SK-N-SH (cell line): ENCODE data around the gene IL20. TPM values are rescaled to one million over a fixed set of nuclear protein-coding genes. Genes with fewer than 3 reads are reported as not detected.

Experiments used
- CTCF ChIA-PET: fragments of 300-600, 350-600 bp; formaldehyde crosslinking; extraction: SDS; loops from one replicate; lab custom pipeline; 2021; lab: Yijun Ruan, JAX
- POLR2A ChIA-PET: fragments of 350-600 bp; sonication (Branson Sonifier 250); formaldehyde crosslinking; extraction: SDS; loops from one replicate; lab custom pipeline; 2020; ENCODE audit warnings: antibody characterized with exemption, inconsistent platforms; lab: Yijun Ruan, JAX
- DNase-seq: peaks from one replicate; pipeline ENCODE4 v3.0.0; 2012
- H2AFZ ChIP-seq: fragments of 200-600 bp; sonication (generic); 2 replicates; pipeline ENCODE4 v1.8.1; 2016; ENCODE audit warnings: antibody characterized with exemption, mild to moderate bottlenecking, low read depth
- H3F3A ChIP-seq: fragments of 200-600 bp; sonication (generic); replicated peaks from 2 replicates; pipeline ENCODE3; 2016; ENCODE audit warnings: antibody characterized with exemption, mild to moderate bottlenecking; ENCODE audit not compliant: insufficient read depth
- H3K27ac ChIP-seq, 2 experiments: fragments of 200-500 bp in 1 of 2; fragments of 200-600 bp in 1 of 2; sonication (Bioruptor generic) in 1 of 2; sonication (generic), shearing (Covaris generic) in 1 of 2; 2 replicates each; pipeline versions ENCODE4 v1.5.1 to v1.6.1; 2014 to 2016; ENCODE audit warnings: low read depth in 2 of 2, inconsistent platforms in 1 of 2, low read length in 1 of 2, mild to moderate bottlenecking in 1 of 2, mixed read lengths in 1 of 2
- H3K27me3 ChIP-seq: fragments of 200-600 bp; sonication (generic), shearing (Covaris generic); 2 replicates; pipeline ENCODE4 v1.6.1; 2016; ENCODE audit warnings: mixed run types; ENCODE audit not compliant: insufficient read depth
- H3K36me3 ChIP-seq, 2 experiments: fragments of 200-500 bp in 1 of 2; fragments of 200-600 bp in 1 of 2; sonication (Bioruptor generic) in 1 of 2; sonication (generic) in 1 of 2; replicated peaks in 1 of 2; 2 replicates each; pipeline versions ENCODE3 to v1.5.1; 2014 to 2016; ENCODE audit warnings: low read length in 1 of 2, mild to moderate bottlenecking in 1 of 2; ENCODE audit not compliant: insufficient read depth in 2 of 2, control insufficient read depth in 1 of 2
- H3K4me1 ChIP-seq, 2 experiments: fragments of 200-500 bp in 1 of 2; fragments of 200-600 bp in 1 of 2; sonication (Bioruptor generic) in 1 of 2; sonication (generic), shearing (Covaris generic) in 1 of 2; 2 replicates each; pipeline versions ENCODE4 v1.5.1 to v1.6.1; 2014 to 2016; ENCODE audit warnings: low read depth in 1 of 2, low read length in 1 of 2, mixed run types in 1 of 2; ENCODE audit not compliant: insufficient read depth in 2 of 2, control insufficient read depth in 1 of 2
- H3K4me2 ChIP-seq: fragments of 200-600 bp; sonication (generic), shearing (Covaris generic); 2 replicates; pipeline ENCODE4 v1.6.1; 2017; ENCODE audit warnings: mixed run types
- H3K4me3 ChIP-seq, 2 experiments: fragments of 200-500 bp in 1 of 2; fragments of 200-600 bp in 1 of 2; sonication (Bioruptor generic) in 1 of 2; sonication (generic), shearing (Covaris generic) in 1 of 2; 2 replicates each; pipeline versions ENCODE4 v1.5.1 to v1.8.1; 2014 to 2016; ENCODE audit warnings: low read depth in 2 of 2, inconsistent platforms in 1 of 2, low read length in 1 of 2, mild to moderate bottlenecking in 1 of 2, mixed read lengths in 1 of 2, moderate library complexity in 1 of 2
- H3K79me2 ChIP-seq: fragments of 200-600 bp; sonication (generic); 2 replicates; pipeline ENCODE4 v1.8.1; 2017; ENCODE audit warnings: mild to moderate bottlenecking; ENCODE audit not compliant: insufficient read depth
- H3K9ac ChIP-seq: fragments of 200-600 bp; sonication (generic); 2 replicates; pipeline ENCODE4 v1.6.1; 2017; ENCODE audit warnings: mixed run types
- H3K9me2 ChIP-seq: fragments of 200-600 bp; sonication (generic); 2 replicates; pipeline ENCODE4 v1.6.1; 2017; ENCODE audit warnings: mixed run types
- H3K9me3 ChIP-seq: fragments of 200-600 bp; sonication (generic); 2 replicates; pipeline ENCODE4 v1.6.1; 2017; ENCODE audit warnings: mixed run types, mild to moderate bottlenecking, moderate library complexity
- H4K20me1 ChIP-seq: fragments of 200-600 bp; sonication (generic); 2 replicates; pipeline ENCODE4 v1.6.1; 2017; ENCODE audit warnings: mild to moderate bottlenecking, mixed run types; ENCODE audit not compliant: insufficient read depth
- CHD2 ChIP-seq: fragments of 150-350 bp; IDR thresholded peaks from 2 replicates; pipeline ENCODE4 v1.6.1; 2018; ENCODE audit warnings: low read length; ENCODE audit not compliant: partially characterized antibody
- CTCF ChIP-seq: fragments of 200-600 bp; sonication (generic); IDR thresholded peaks from 2 replicates; pipeline ENCODE4 v1.6.1; 2017; ENCODE audit warnings: antibody characterized with exemption, mild to moderate bottlenecking, moderate library complexity
- ELF1 ChIP-seq: IDR thresholded peaks from 2 replicates; pipeline ENCODE4 v1.4.0; 2012
- EZH2phosphoT487 ChIP-seq: fragments of 200-600 bp; sonication (generic); IDR thresholded peaks from 2 replicates; pipeline ENCODE4 v1.6.1; 2017; ENCODE audit warnings: low read depth, mixed run types, mild to moderate bottlenecking, antibody characterized with exemption, moderate library complexity, borderline replicate concordance
- FOSL2 ChIP-seq: IDR thresholded peaks from 2 replicates; pipeline ENCODE4 v1.4.0; 2012; ENCODE audit warnings: low read depth, mild to moderate bottlenecking, moderate library complexity, borderline replicate concordance
- GABPA ChIP-seq: IDR thresholded peaks from 2 replicates; pipeline ENCODE4 v1.4.0; 2012; ENCODE audit warnings: low read depth, mild to moderate bottlenecking
- IRF3 ChIP-seq: fragments of 150-350 bp; IDR thresholded peaks from 2 replicates; pipeline ENCODE4 v1.6.1; 2016; ENCODE audit warnings: mild to moderate bottlenecking, low read depth, low read length
- JUND ChIP-seq: IDR thresholded peaks from 2 replicates; pipeline ENCODE4 v1.4.0; 2012
- MAX ChIP-seq: IDR thresholded peaks from 2 replicates; pipeline ENCODE4 v1.4.0; 2012; ENCODE audit warnings: low read depth
- MEF2A ChIP-seq: IDR thresholded peaks from 2 replicates; pipeline ENCODE4 v1.4.0; 2012; ENCODE audit warnings: low read depth, borderline replicate concordance
- NRF1 ChIP-seq: IDR thresholded peaks from 2 replicates; pipeline ENCODE4 v1.6.1; 2012; ENCODE audit warnings: low read depth, mild to moderate bottlenecking, low read length
- PBX3 ChIP-seq: IDR thresholded peaks from 2 replicates; pipeline ENCODE4; 2012
- RXRA ChIP-seq: IDR thresholded peaks from 2 replicates; pipeline ENCODE4 v1.4.0; 2012; ENCODE audit warnings: low read depth, mild to moderate bottlenecking, borderline replicate concordance
- SIN3A ChIP-seq: IDR thresholded peaks from 2 replicates; pipeline ENCODE4 v1.6.1; 2012; ENCODE audit warnings: low read depth, mild to moderate bottlenecking, low read length, moderate library complexity, borderline replicate concordance
- SMC3 ChIP-seq: IDR thresholded peaks from 2 replicates; pipeline ENCODE4 v1.6.1; 2012; ENCODE audit warnings: low read depth, low read length, improper control_type of control experiment
- USF1 ChIP-seq: IDR thresholded peaks from 2 replicates; pipeline ENCODE4 v1.4.0; 2012; ENCODE audit warnings: low read depth, borderline replicate concordance
- YY1 ChIP-seq: IDR thresholded peaks from 2 replicates; pipeline ENCODE4 v1.4.0; 2012; ENCODE audit warnings: low read depth, mild to moderate bottlenecking
- ZBTB33 ChIP-seq: IDR thresholded peaks from 2 replicates; pipeline ENCODE4 v1.4.0; 2012; ENCODE audit warnings: low read depth, borderline replicate concordance
- WGBS: methylation state at CpG from one replicate; pipeline ENCODE4 v1.1.6; 2017; ENCODE audit warnings: low lambda C conversion rate; 5-methylcytosine and 5-hydroxymethylcytosine counted together
- polyA plus RNA-seq, 3 experiments: library from polyadenylated mRNA; depleted of rRNA; stranded (reverse); fragments of >200 nt; gene quantifications; 2 replicates each; pipeline ENCODE4 v1.2.3, GENCODE V29; 2012

The IL20 gene
- polyA plus RNA-seq, 1 of the 3 experiments (the other 2 are of a cell fraction), result not detected

- H3K4me3 ChIP-seq, result no peak overlapping the region
- H3F3A ChIP-seq, result no peaks in the 10 kb centered on the region
- H3K36me3 ChIP-seq, result no peaks in the 10 kb centered on the region
- no peaks in the 10 kb centered on the region for H3K27me3 ChIP-seq
- no peak overlapping the region for H3K9ac ChIP-seq
- no peaks in the 10 kb centered on the region; the same call in 1 of the 2 replicates for H3K9me3 ChIP-seq
- DNase-seq, result no peak
- TF ChIP-seq CTCF (peak; percentile 18; the same call in 1 of the 2 replicates), JUND (no peak)
- H3K4me1 ChIP-seq, result no peaks in the 10 kb centered on the region
- H3K9me2 ChIP-seq, result no peaks in the 10 kb centered on the region
- no peaks in the 10 kb centered on the region for H3K79me2 ChIP-seq
- ChIA-PET CTCF (interaction anchor here (1.2 to 1.6 kb wide), 3 partner anchors 25 to 154 kb away, joined by 4 to 5 read pairs (median 4); no protein-coding TSS in a partner anchor), POLR2A (no interaction called here)
- no peaks in the 10 kb centered on the region for H4K20me1 ChIP-seq
- no peak overlapping the region for H2AFZ ChIP-seq
- H3K27ac ChIP-seq, result no peak overlapping the region
- no peak overlapping the region for H3K4me2 ChIP-seq
Observed at GRCh38 chr1:206878456-206878855, 13.0 kb downstream of the IL20 start.

GRCh38 chr1:206880314-206880713 is 14.9 kb downstream of the IL20 start:
- ChIA-PET CTCF (interaction anchor here (1.3 kb wide), 1 partner anchor 154 kb away, joined by 4 read pairs; no protein-coding TSS in a partner anchor), POLR2A (no interaction called here)
- Histone ChIP-seq H3K27ac (no peak overlapping the region), H3K9me3 (no peaks in the 10 kb centered on the region; the same call in 1 of the 2 replicates), H3K4me2 (no peak overlapping the region), H3K4me3 (no peak overlapping the region), H3K4me1 (no peaks in the 10 kb centered on the region), H3F3A (no peaks in the 10 kb centered on the region), H3K9me2 (no peaks in the 10 kb centered on the region), H3K27me3 (no peaks in the 10 kb centered on the region), H4K20me1 (no peaks in the 10 kb centered on the region), H3K79me2 (no peaks in the 10 kb centered on the region), H2AFZ (no peak overlapping the region), H3K9ac (no peak overlapping the region), H3K36me3 (no peaks in the 10 kb centered on the region)
- WGBS, result 20% methylated on average over 3 of the region's 3 CpGs
- DNase-seq, result no peak
- TF ChIP-seq MAX (no peak), CTCF (no peak), CHD2 (no peak), MEF2A (no peak), ELF1 (no peak), SIN3A (no peak), PBX3 (no peak), JUND (no peak), SMC3 (no peak), YY1 (no peak), NRF1 (no peak), RXRA (no peak), IRF3 (no peak), USF1 (no peak), FOSL2 (no peak), ZBTB33 (no peak), GABPA (no peak), EZH2phosphoT487 (no peak)
